SK-N-SH treated with all-trans-retinoic acid at 6 μM for 48 hours (cell line): ENCODE results near the gene RHEX.

Experiments used
- ISL1 ChIP-seq: fragments of 250-450 bp; sonication (Bioruptor Pico); IDR thresholded peaks from 2 replicates; pipeline ENCODE4 v2.1.2; 2022; ENCODE audit warnings: mild to moderate bottlenecking, moderate library complexity
- ZNF70 ChIP-seq: fragments of 450-650 bp; formaldehyde crosslinking; IDR thresholded peaks from 2 replicates; pipeline ENCODE4 v1.5.0; 2020; ENCODE audit warnings: mild to moderate bottlenecking, moderate library complexity
- TF ChIP-seq, protein P1 (sequence below): fragments of 250-450 bp; sonication (Bioruptor Pico); IDR thresholded peaks from 2 replicates; pipeline ENCODE4 v1.5.1; 2020; ENCODE audit warnings: low read depth, mild to moderate bottlenecking, moderate library complexity

GRCh38 chr1:206082831-206083695 is 30.1 kb downstream of the RHEX start:
- no peak for TF ChIP-seq ZNF70
- TF ChIP-seq, protein P1, sequence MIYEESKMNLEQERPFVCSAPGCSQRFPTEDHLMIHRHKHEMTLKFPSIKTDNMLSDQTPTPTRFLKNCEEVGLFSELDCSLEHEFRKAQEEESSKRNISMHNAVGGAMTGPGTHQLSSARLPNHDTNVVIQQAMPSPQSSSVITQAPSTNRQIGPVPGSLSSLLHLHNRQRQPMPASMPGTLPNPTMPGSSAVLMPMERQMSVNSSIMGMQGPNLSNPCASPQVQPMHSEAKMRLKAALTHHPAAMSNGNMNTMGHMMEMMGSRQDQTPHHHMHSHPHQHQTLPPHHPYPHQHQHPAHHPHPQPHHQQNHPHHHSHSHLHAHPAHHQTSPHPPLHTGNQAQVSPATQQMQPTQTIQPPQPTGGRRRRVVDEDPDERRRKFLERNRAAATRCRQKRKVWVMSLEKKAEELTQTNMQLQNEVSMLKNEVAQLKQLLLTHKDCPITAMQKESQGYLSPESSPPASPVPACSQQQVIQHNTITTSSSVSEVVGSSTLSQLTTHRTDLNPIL (CRISPR knock-in tag): no peak
- TF ChIP-seq ISL1 (CRISPR knock-in tag): no peak
